Osteoblast (primary cell): ENCODE measurements around the gene CIB4. TPM values are rescaled to one million over a fixed set of nuclear protein-coding genes. Genes with fewer than 3 reads are reported as not detected.
A peak's percentile ranks its signal among the peaks of the same experiment; 100 is the strongest.

Experiments used
- DNase-seq: peaks from one replicate; pipeline ENCODE4 v3.0.0; 2011; ENCODE audit warnings: low spot score, mixed read lengths; ENCODE audit not compliant: insufficient read length; ENCODE audit errors: missing footprints
- H2AFZ ChIP-seq: 2 replicates; pipeline ENCODE4 v1.6.0; 2011; ENCODE audit warnings: mild to moderate bottlenecking, low read length
- H3K27ac ChIP-seq: 2 replicates; pipeline ENCODE4 v1.5.1; 2011; ENCODE audit warnings: mild to moderate bottlenecking, low read depth, low read length, moderate library complexity
- H3K27me3 ChIP-seq: 2 replicates; pipeline ENCODE4 v1.6.0; 2012; ENCODE audit warnings: mild to moderate bottlenecking, control low read depth, inconsistent platforms, low read length, moderate library complexity; ENCODE audit not compliant: insufficient read depth
- H3K36me3 ChIP-seq: 2 replicates; pipeline ENCODE4 v1.5.1; 2011; ENCODE audit warnings: mild to moderate bottlenecking, low read length, control low read depth, moderate library complexity; ENCODE audit not compliant: insufficient read depth
- H3K4me1 ChIP-seq: 2 replicates; pipeline ENCODE4 v1.5.1; 2011; ENCODE audit warnings: mild to moderate bottlenecking, low read length, control low read depth, moderate library complexity; ENCODE audit not compliant: insufficient read depth
- H3K4me2 ChIP-seq: 2 replicates; pipeline ENCODE4 v1.6.0; 2011; ENCODE audit warnings: mild to moderate bottlenecking, low read length; ENCODE audit not compliant: insufficient read depth
- H3K4me3 ChIP-seq: fragments of 200-600 bp; sonication (generic); 3 replicates; pipeline ENCODE4 v1.5.1; 2012; ENCODE audit warnings: mild to moderate bottlenecking, low read length, inconsistent platforms; ENCODE audit not compliant: insufficient read depth
- H3K79me2 ChIP-seq: 2 replicates; pipeline ENCODE4 v1.6.0; 2012; ENCODE audit warnings: mild to moderate bottlenecking, low read length, control low read depth, inconsistent platforms; ENCODE audit not compliant: insufficient read depth
- H3K9me3 ChIP-seq: 2 replicates; pipeline ENCODE4 v1.5.1; 2011; ENCODE audit warnings: low read depth, low read length, control low read depth
- H4K20me1 ChIP-seq: 2 replicates; pipeline ENCODE4 v1.6.0; 2012; ENCODE audit warnings: mild to moderate bottlenecking, low read length, control low read depth; ENCODE audit not compliant: insufficient read depth
- CTCF ChIP-seq: IDR thresholded peaks from 2 replicates; pipeline ENCODE4 v1.5.1; 2011; ENCODE audit warnings: mild to moderate bottlenecking, low read depth, low read length, moderate library complexity; ENCODE audit errors: extremely low read depth
- total RNA-seq: library from RNA; depleted of rRNA; stranded (reverse); fragments of >200 nt; gene quantifications from 2 replicates; pipeline ENCODE4 v1.2.3, GENCODE V29; 2012

CIB4 gene
- total RNA-seq, 1 donor: not detected

DNA sequence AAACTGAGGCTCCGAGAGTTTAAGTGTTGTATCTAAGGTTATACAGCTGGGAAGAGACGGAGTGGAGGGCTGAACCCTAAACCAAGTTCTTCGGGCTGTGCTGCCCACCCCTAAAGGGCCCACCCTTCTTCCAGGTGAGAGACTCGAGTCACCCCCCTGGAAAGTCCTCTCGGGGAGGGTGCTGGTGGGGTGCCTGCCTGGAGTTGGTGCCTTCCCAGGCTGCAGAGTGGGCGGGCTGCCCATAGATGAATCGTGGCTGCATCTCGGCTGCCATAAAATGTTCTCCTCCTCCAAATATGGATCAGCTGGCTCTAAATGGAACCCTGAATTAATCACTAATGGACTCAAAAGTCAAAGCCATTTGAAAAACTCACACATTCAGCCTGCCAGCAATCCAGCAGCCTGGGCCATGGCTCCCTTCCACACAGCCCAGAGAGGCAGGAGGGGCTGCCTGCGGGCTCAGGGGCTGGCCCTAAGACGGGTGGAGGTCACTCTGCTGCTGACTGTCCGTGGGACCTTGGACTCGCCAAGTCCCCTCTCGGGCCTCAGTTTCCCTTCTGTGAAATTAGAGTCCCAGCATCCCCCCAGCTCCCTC lies 7.7 kb downstream of the CIB4 start:
- Histone ChIP-seq H3K4me1 (peaks cover 9% of the 10 kb centered on the region), H3K27me3 (peaks cover 43% of the 10 kb centered on the region), H2AFZ (no peak overlapping the region), H3K27ac (no peak overlapping the region), H3K4me2 (no peak overlapping the region), H3K36me3 (no peaks in the 10 kb centered on the region), H3K79me2 (no peaks in the 10 kb centered on the region), H3K9me3 (no peaks in the 10 kb centered on the region), H4K20me1 (no peaks in the 10 kb centered on the region), H3K4me3 (no peak overlapping the region)
- TF ChIP-seq CTCF: no peak
- no peak for DNase-seq

DNA sequence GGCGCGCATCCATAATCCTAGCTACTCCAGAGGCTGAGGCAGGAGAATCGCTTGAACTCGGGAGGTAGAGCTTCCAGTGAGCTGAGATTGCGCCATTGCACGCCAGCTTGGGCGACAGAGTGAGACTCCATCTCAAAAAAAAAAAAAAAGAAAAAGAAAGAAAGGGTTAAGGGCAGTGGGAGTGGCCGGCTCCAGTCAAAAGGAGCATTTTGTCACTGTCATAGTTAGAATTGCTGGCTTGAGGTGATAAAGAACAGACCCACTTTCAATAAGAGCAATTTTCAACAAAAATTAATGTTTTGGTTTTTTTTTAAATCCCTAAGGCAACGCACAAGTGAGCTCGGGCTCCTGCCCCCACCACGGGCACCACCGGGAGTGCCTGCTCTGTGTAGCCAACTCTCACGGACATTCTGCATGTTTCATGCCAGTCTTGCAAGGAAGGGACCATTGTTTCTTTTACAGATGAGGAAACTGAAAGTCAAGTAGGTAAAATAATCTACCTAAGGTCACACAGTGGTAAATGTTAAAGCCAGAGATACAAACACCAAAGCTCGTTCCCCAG lies 8.5 kb downstream of the CIB4 start:
- H3K36me3 ChIP-seq: no peaks in the 10 kb centered on the region
- peaks cover 9% of the 10 kb centered on the region for H3K4me1 ChIP-seq
- no peaks in the 10 kb centered on the region for H3K9me3 ChIP-seq
- H3K27me3 ChIP-seq: peaks cover 43% of the 10 kb centered on the region
- H3K27ac ChIP-seq: no peak overlapping the region
- H2AFZ ChIP-seq: no peak overlapping the region
- DNase-seq: no peak
- H3K4me2 ChIP-seq: no peak overlapping the region
- TF ChIP-seq CTCF: no peak
- H3K4me3 ChIP-seq: no peak overlapping the region
- no peaks in the 10 kb centered on the region for H3K79me2 ChIP-seq
- no peaks in the 10 kb centered on the region for H4K20me1 ChIP-seq

- Histone ChIP-seq H3K79me2 (no peaks in the 10 kb centered on the region), H3K4me1 (peaks cover 9% of the 10 kb centered on the region), H3K9me3 (no peaks in the 10 kb centered on the region), H3K36me3 (no peaks in the 10 kb centered on the region), H3K4me3 (no peak overlapping the region), H3K4me2 (no peak overlapping the region), H2AFZ (no peak overlapping the region), H4K20me1 (no peaks in the 10 kb centered on the region), H3K27me3 (peaks cover 32% of the 10 kb centered on the region), H3K27ac (no peak overlapping the region)
- TF ChIP-seq CTCF: no peak
- DNase-seq: no peak
Observed at GRCh38 chr2:26631401-26632170, 9.6 kb downstream of the CIB4 start.

GRCh38 chr2:26630669-26631360 lies 10.4 kb downstream of the CIB4 start:
- H3K4me2 ChIP-seq: peak overlapping the region; percentile 39
- no peaks in the 10 kb centered on the region for H3K79me2 ChIP-seq
- no peak for TF ChIP-seq CTCF
- H3K4me3 ChIP-seq: no peak overlapping the region
- H2AFZ ChIP-seq: no peak overlapping the region
- no peaks in the 10 kb centered on the region for H3K36me3 ChIP-seq
- H3K9me3 ChIP-seq: no peaks in the 10 kb centered on the region
- peak; percentile 87 for DNase-seq
- peaks cover 9% of the 10 kb centered on the region for H3K4me1 ChIP-seq
- no peak overlapping the region for H3K27ac ChIP-seq
- H4K20me1 ChIP-seq: no peaks in the 10 kb centered on the region
- peaks cover 31% of the 10 kb centered on the region for H3K27me3 ChIP-seq
